Stimulated activated CD8-positive, alpha-beta memory T cell treated with anti-CD3 and anti-CD28 coated beads, Interleukin-12 subunit alpha, Interleukin-12 subunit beta, amount 100 ng/mL, for 24 hours (primary cell): ENCODE data around the gene KIR2DL4.
"Not testable (repeated sequence)": the region's sequence is repeated elsewhere in the genome, so short reads cannot be mapped to it uniquely, and the experiment has no call there.

ENCODE experiments used
- DNase-seq: peaks from one replicate; pipeline ENCODE4 v3.0.0-alpha.2; 2020; ENCODE audit errors: extremely low read depth

The KIR2DL4 gene

GRCh38 chr19:54804571-54804970 is 1.2 kb downstream of the KIR2DL4 start:
- DNase-seq, result no peak

- no peak for DNase-seq
These were observed 2.5 kb downstream of the KIR2DL4 start for GRCh38 chr19:54805665-54806515.

GRCh38 chr19:54806516-54806838 is 3.1 kb downstream of the KIR2DL4 start:
- no peak for DNase-seq

- DNase-seq, result not testable (repeated sequence)
These were observed 11.2 kb downstream of the KIR2DL4 start for GRCh38 chr19:54814571-54814970.

GRCh38 chr19:54816251-54816650 is 12.8 kb downstream of the KIR2DL4 start, which contains the start of gene KIR3DL1:
KIR3DL1 (plus strand) TSS chr19:54816468.
- not testable (repeated sequence) for DNase-seq

- no peak for DNase-seq
These were observed 14.5 kb downstream of the KIR2DL4 start for GRCh38 chr19:54817670-54818536.

- DNase-seq, result not testable (repeated sequence)
These were observed 21.0 kb downstream of the KIR2DL4 start for GRCh38 chr19:54824416-54824815.

- DNase-seq, result not testable (repeated sequence)
These were observed 21.9 kb downstream of the KIR2DL4 start for GRCh38 chr19:54825326-54825725.

GRCh38 chr19:54828064-54828463 is 24.7 kb downstream of the KIR2DL4 start:
- not testable (repeated sequence) for DNase-seq

GRCh38 chr19:54832496-54832895 is 29.1 kb downstream of the KIR2DL4 start, which contains the start of gene KIR2DS4:
KIR2DS4 (plus strand) TSS chr19:54832676.
- not testable (repeated sequence) for DNase-seq

GRCh38 chr19:54835126-54835525 is 31.7 kb downstream of the KIR2DL4 start:
- not testable (repeated sequence) for DNase-seq

- not testable (repeated sequence) for DNase-seq
These were observed 34.1 kb downstream of the KIR2DL4 start for GRCh38 chr19:54837522-54837921.

GRCh38 chr19:54843171-54843570 is 39.8 kb downstream of the KIR2DL4 start:
- not testable (repeated sequence) for DNase-seq

GRCh38 chr19:54850061-54850640 is 46.7 kb downstream of the KIR2DL4 start, which contains the start of gene KIR3DL2:
KIR3DL2 (plus strand) TSS chr19:54850443; CDS start chr19:54850476, 33 bp downstream.
- DNase-seq, result not testable (repeated sequence)

GRCh38 chr19:54850930-54851329 is 47.5 kb downstream of the KIR2DL4 start:
- DNase-seq, result no peak

- no peak for DNase-seq
These were observed 47.9 kb downstream of the KIR2DL4 start for GRCh38 chr19:54851353-54851752.

- not testable (repeated sequence) for DNase-seq
These were observed 51.8 kb downstream of the KIR2DL4 start for GRCh38 chr19:54855241-54855640.

GRCh38 chr19:54858476-54858875 is 55.1 kb downstream of the KIR2DL4 start:
- DNase-seq, result not testable (repeated sequence)

- DNase-seq, result not testable (repeated sequence)
These were observed 56.0 kb downstream of the KIR2DL4 start for GRCh38 chr19:54859421-54859820.

GRCh38 chr19:54863459-54863858 is 60.0 kb downstream of the KIR2DL4 start:
- DNase-seq, result not testable (repeated sequence)
